ENCODE measurements around the gene PRM3.

GRCh38 chr16:11285842-11286241 is 12.4 kb upstream of the PRM3 start:
- TF ChIP-seq POLR2A (IDR thresholded peaks at IDR 0.05), result no peak
- TF ChIP-seq POLR2AphosphoS5 (IDR thresholded peaks at IDR 0.05), result no peak
